ENCODE measurements around the gene LMBRD2. TPM values are rescaled to one million over a fixed set of nuclear protein-coding genes. Genes with fewer than 3 reads are reported as not detected.

The LMBRD2 gene
- total and polyA plus RNA-seq, 2 of the 8 experiments (the other 6 are each of a cell fraction or from before 2014, with no cell fraction given): 1.1 to 4.1 TPM

- Histone ChIP-seq H3K27me3 (replicated peaks in 1 of 4; ENCODE audit: control insufficient read depth in 3 of 4, extremely low read depth in 1 of 4, insufficient read depth in 3 of 4, low read length in 3 of 4) (no peaks in the 10 kb centered on the region), H3K18ac (ENCODE audit: extremely low read depth, low read length) (no peak overlapping the region), H3K79me2 (ENCODE audit: control insufficient read depth in 1 of 2, insufficient read depth in 2 of 2, low read length in 2 of 2) (no peaks in the 10 kb centered on the region), H4K5ac (ENCODE audit: insufficient read length, low read depth, low read length) (no peak overlapping the region), H3K79me1 (ENCODE audit: low read depth, low read length) (no peaks in the 10 kb centered on the region), H3K14ac (ENCODE audit: insufficient read length) (no peak overlapping the region), H3K36me3 (ENCODE audit: control insufficient read depth in 2 of 4, insufficient read depth in 4 of 4, low read length in 3 of 4) (no peaks in the 10 kb centered on the region), H4K8ac (ENCODE audit: extremely low read depth, insufficient read depth, low read length) (no peak overlapping the region), H2AK5ac (ENCODE audit: low read depth, low read length) (no peak overlapping the region), H2BK5ac (ENCODE audit: low read depth, low read length) (no peak overlapping the region), H3K4me2 (ENCODE audit: insufficient read depth in 1 of 2, low read depth in 2 of 2, low read length in 2 of 2) (no peak overlapping the region), H3K4me1 (replicated peaks in 1 of 4; ENCODE audit: control insufficient read depth in 3 of 4, insufficient read depth in 4 of 4, low read length in 3 of 4) (no peaks in the 10 kb centered on the region), H3K4me3 (ENCODE audit: extremely low read depth in 1 of 4, insufficient read depth in 2 of 4, low read depth in 3 of 4, low read length in 4 of 4) (no peak overlapping the region), H3K27ac (ENCODE audit: low read depth, low read length) (no peak overlapping the region), H2BK120ac (replicated peaks; ENCODE audit: low read depth, low read length) (no peak overlapping the region), H4K20me1 (replicated peaks in 1 of 2; ENCODE audit: control insufficient read depth in 1 of 2, insufficient read depth in 2 of 2, low read length in 2 of 2) (no peaks in the 10 kb centered on the region), H3K9me3 (ENCODE audit: insufficient read depth in 2 of 2, low read depth in 1 of 2, low read length in 1 of 2) (no peaks in the 10 kb centered on the region), H3K23ac (ENCODE audit: insufficient read length) (no peak overlapping the region), H3K56ac (replicated peaks; ENCODE audit: insufficient read length, low read depth, low read length) (no peak overlapping the region), H2BK15ac (ENCODE audit: low read length) (no peak overlapping the region), H2AFZ (ENCODE audit: low read length) (no peak overlapping the region), H2BK12ac (ENCODE audit: low read depth, low read length) (no peak overlapping the region), H3K23me2 (ENCODE audit: low read depth, low read length) (no peaks in the 10 kb centered on the region; the same call in 1 of the 2 replicates), H2BK20ac (ENCODE audit: low read length) (no peak overlapping the region), H3K9ac (replicated peaks in 1 of 4; ENCODE audit: extremely low read depth in 1 of 4, low read depth in 3 of 4, low read length in 3 of 4) (no peak overlapping the region), H4K91ac (replicated peaks; ENCODE audit: insufficient read length, low read length) (no peak overlapping the region), H3K4ac (replicated peaks; ENCODE audit: insufficient read length, low read depth, low read length) (no peak overlapping the region)
- DNase-seq (ENCODE audit: low read depth in 1 of 2, low spot score in 2 of 2): no peak
- no peak for FAIRE-seq
- ChIA-PET POLR2A (ENCODE audit: partially characterized antibody) (interaction anchor here (1.3 kb wide), 1 partner anchor 11 kb away, joined by 3 read pairs; no protein-coding TSS in a partner anchor), CTCF (ENCODE audit: partially characterized antibody) (no interaction called here)
- 94% methylated on average over 5 of the region's 5 CpGs; no CpG with 5 or more reads in 1 of the 2 experiments for WGBS, 2 experiments (ENCODE audit: extremely low coverage in 1 of 2, insufficient coverage in 1 of 2, insufficient read length in 1 of 2, insufficient replicate concordance in 2 of 2, low coverage in 1 of 2, low lambda C conversion rate in 2 of 2, missing lambda C conversion rate in 1 of 2)
- TF ChIP-seq ZNF274 (IDR thresholded peaks at IDR 0.05; ENCODE audit: borderline replicate concordance, extremely low read depth, low read length) (no peak), USF2 (IDR thresholded peaks at IDR 0.05; ENCODE audit: low read length) (no peak), CBX8 (IDR thresholded peaks at IDR 0.05; ENCODE audit: borderline replicate concordance, low read depth, low read length) (no peak), SUZ12 (IDR thresholded peaks at IDR 0.05; ENCODE audit: low read length) (no peak), SP4 (IDR thresholded peaks at IDR 0.05; ENCODE audit: low read length) (no peak), RNF2 (IDR thresholded peaks at IDR 0.05; ENCODE audit: borderline replicate concordance, low read depth, low read length, missing control alignments, poor library complexity, severe bottlenecking) (no peak), CBX5 (IDR thresholded peaks at IDR 0.05; ENCODE audit: low read depth, low read length) (no peak), BRCA1 (IDR thresholded peaks at IDR 0.05; ENCODE audit: low read depth, low read length) (no peak), BACH1 (IDR thresholded peaks at IDR 0.05; ENCODE audit: low read length) (no peak), MAX (IDR thresholded peaks at IDR 0.05) (no peak), JUND (IDR thresholded peaks at IDR 0.05; ENCODE audit: low read length) (no peak)
- TF ChIP-seq, protein P1, sequence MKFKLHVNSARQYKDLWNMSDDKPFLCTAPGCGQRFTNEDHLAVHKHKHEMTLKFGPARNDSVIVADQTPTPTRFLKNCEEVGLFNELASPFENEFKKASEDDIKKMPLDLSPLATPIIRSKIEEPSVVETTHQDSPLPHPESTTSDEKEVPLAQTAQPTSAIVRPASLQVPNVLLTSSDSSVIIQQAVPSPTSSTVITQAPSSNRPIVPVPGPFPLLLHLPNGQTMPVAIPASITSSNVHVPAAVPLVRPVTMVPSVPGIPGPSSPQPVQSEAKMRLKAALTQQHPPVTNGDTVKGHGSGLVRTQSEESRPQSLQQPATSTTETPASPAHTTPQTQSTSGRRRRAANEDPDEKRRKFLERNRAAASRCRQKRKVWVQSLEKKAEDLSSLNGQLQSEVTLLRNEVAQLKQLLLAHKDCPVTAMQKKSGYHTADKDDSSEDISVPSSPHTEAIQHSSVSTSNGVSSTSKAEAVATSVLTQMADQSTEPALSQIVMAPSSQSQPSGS (IDR thresholded peaks at IDR 0.05; ENCODE audit: low read length): no peak
Observed at GRCh38 chr5:36055984-36056383, 95.7 kb downstream of the LMBRD2 start.

All from H1 (cell line).